Osteoblast (primary cell): ENCODE measurements around the gene DSC1. TPM values are rescaled to one million over a fixed set of nuclear protein-coding genes. Genes with fewer than 3 reads are reported as not detected.

Experiments
- DNase-seq: peaks from one replicate; pipeline ENCODE4 v3.0.0; 2011; ENCODE audit warnings: low spot score, mixed read lengths; ENCODE audit not compliant: insufficient read length; ENCODE audit errors: missing footprints
- H2AFZ ChIP-seq: 2 replicates; pipeline ENCODE4 v1.6.0; 2011; ENCODE audit warnings: mild to moderate bottlenecking, low read length
- H3K27ac ChIP-seq: 2 replicates; pipeline ENCODE4 v1.5.1; 2011; ENCODE audit warnings: mild to moderate bottlenecking, low read depth, low read length, moderate library complexity
- H3K27me3 ChIP-seq: 2 replicates; pipeline ENCODE4 v1.6.0; 2012; ENCODE audit warnings: mild to moderate bottlenecking, control low read depth, inconsistent platforms, low read length, moderate library complexity; ENCODE audit not compliant: insufficient read depth
- H3K36me3 ChIP-seq: 2 replicates; pipeline ENCODE4 v1.5.1; 2011; ENCODE audit warnings: mild to moderate bottlenecking, low read length, control low read depth, moderate library complexity; ENCODE audit not compliant: insufficient read depth
- H3K4me1 ChIP-seq: 2 replicates; pipeline ENCODE4 v1.5.1; 2011; ENCODE audit warnings: mild to moderate bottlenecking, low read length, control low read depth, moderate library complexity; ENCODE audit not compliant: insufficient read depth
- H3K4me2 ChIP-seq: 2 replicates; pipeline ENCODE4 v1.6.0; 2011; ENCODE audit warnings: mild to moderate bottlenecking, low read length; ENCODE audit not compliant: insufficient read depth
- H3K4me3 ChIP-seq: fragments of 200-600 bp; sonication (generic); 3 replicates; pipeline ENCODE4 v1.5.1; 2012; ENCODE audit warnings: mild to moderate bottlenecking, low read length, inconsistent platforms; ENCODE audit not compliant: insufficient read depth
- H3K79me2 ChIP-seq: 2 replicates; pipeline ENCODE4 v1.6.0; 2012; ENCODE audit warnings: mild to moderate bottlenecking, low read length, control low read depth, inconsistent platforms; ENCODE audit not compliant: insufficient read depth
- H3K9me3 ChIP-seq: 2 replicates; pipeline ENCODE4 v1.5.1; 2011; ENCODE audit warnings: low read depth, low read length, control low read depth
- H4K20me1 ChIP-seq: 2 replicates; pipeline ENCODE4 v1.6.0; 2012; ENCODE audit warnings: mild to moderate bottlenecking, low read length, control low read depth; ENCODE audit not compliant: insufficient read depth
- total RNA-seq: library from RNA; depleted of rRNA; stranded (reverse); fragments of >200 nt; gene quantifications from 2 replicates; pipeline ENCODE4 v1.2.3, GENCODE V29; 2012
- TF ChIP-seq, protein P1 (sequence below): IDR thresholded peaks from 2 replicates; pipeline ENCODE4 v1.5.1; 2011; ENCODE audit warnings: mild to moderate bottlenecking, low read depth, low read length, moderate library complexity; ENCODE audit errors: extremely low read depth

Gene DSC1
- total RNA-seq, 1 donor, result not detected

DNA sequence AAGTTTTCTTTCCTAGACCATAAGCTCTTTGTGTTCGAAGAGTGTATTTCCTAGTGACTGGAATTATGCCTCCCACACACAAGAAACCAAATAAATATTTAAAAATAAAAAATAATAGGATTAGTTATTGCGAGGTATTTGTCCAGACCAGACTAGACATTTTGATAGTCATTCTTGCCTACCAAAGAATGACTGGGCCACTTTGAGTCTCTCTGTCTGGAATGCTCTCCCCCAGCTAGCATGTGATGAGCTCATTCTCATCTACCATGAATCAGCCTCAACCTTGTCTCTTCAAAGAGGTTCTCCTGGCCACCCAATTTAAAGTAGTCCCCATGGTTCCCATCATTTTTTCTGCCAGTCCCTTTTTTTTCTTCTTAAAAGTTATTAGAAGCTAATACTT lies 13.9 kb upstream of the DSC1 start:
- Histone ChIP-seq H3K27me3 (no peaks in the 10 kb centered on the region), H3K27ac (no peak overlapping the region), H2AFZ (no peak overlapping the region), H3K36me3 (no peaks in the 10 kb centered on the region), H3K9me3 (no peaks in the 10 kb centered on the region), H4K20me1 (no peaks in the 10 kb centered on the region), H3K4me1 (no peaks in the 10 kb centered on the region), H3K4me2 (no peak overlapping the region), H3K4me3 (no peak overlapping the region), H3K79me2 (no peaks in the 10 kb centered on the region)
- no peak for DNase-seq
- TF ChIP-seq, protein P1, sequence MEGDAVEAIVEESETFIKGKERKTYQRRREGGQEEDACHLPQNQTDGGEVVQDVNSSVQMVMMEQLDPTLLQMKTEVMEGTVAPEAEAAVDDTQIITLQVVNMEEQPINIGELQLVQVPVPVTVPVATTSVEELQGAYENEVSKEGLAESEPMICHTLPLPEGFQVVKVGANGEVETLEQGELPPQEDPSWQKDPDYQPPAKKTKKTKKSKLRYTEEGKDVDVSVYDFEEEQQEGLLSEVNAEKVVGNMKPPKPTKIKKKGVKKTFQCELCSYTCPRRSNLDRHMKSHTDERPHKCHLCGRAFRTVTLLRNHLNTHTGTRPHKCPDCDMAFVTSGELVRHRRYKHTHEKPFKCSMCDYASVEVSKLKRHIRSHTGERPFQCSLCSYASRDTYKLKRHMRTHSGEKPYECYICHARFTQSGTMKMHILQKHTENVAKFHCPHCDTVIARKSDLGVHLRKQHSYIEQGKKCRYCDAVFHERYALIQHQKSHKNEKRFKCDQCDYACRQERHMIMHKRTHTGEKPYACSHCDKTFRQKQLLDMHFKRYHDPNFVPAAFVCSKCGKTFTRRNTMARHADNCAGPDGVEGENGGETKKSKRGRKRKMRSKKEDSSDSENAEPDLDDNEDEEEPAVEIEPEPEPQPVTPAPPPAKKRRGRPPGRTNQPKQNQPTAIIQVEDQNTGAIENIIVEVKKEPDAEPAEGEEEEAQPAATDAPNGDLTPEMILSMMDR, result no peak

DNA sequence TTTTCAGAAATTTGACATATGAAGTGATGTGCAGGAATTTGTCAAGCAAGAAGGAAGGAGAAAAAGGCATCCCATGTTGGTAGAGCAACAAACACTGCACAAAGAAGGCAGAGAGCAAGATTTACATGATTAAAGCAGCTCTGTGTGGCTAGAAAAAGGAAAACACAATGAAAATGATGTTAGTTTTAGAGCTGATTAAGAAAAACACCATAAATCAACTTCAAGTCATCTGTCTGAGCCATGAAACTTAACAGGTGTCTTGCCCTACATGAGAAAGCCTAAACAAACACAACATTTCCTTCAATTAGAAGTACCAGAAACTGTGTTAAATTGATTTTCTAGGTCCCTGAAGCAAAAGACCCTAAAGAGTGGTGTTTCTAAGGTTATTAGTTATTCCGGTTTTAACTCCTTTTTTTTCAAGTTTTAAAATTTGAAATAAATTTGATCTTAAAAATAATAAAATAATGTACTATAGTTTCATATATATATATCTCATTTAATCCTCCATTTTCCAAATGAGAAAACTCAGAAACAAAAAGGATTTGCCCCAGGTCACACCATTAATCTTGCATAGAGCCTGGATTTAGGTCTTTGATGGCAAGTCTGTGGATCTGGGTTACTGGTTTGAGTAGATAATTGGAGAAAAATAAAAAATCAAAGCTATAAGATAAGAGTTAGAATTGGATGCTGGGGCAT lies 8.6 kb upstream of the DSC1 start:
- Histone ChIP-seq H3K4me3 (no peak overlapping the region), H2AFZ (no peak overlapping the region), H3K9me3 (no peaks in the 10 kb centered on the region), H3K4me2 (no peak overlapping the region), H3K4me1 (no peaks in the 10 kb centered on the region), H3K36me3 (no peaks in the 10 kb centered on the region), H3K27ac (no peak overlapping the region), H3K27me3 (no peaks in the 10 kb centered on the region), H3K79me2 (no peaks in the 10 kb centered on the region), H4K20me1 (no peaks in the 10 kb centered on the region)
- no peak for DNase-seq
- TF ChIP-seq, protein P1, result no peak

DNA sequence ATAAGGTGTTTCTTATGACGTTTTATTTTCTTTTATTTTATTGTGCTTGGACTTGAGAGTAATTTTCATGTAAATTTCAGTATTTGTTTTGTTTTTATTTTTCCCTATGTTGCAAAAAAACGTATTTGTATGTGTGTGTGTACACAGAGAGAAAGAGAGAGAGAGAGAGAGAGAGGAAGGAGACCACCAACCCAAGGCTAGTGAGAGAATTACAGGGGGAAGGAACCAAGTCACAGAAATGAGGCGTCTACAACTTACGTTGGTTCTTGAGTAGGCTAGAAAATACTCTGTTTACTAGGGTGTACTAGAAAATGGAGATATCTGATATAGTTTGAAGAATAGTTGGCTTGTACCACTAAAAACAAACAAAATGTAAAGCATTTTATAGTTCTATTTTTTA lies 7.7 kb upstream of the DSC1 start:
- DNase-seq, result no peak
- Histone ChIP-seq H3K9me3 (no peaks in the 10 kb centered on the region), H3K4me2 (no peak overlapping the region), H3K36me3 (no peaks in the 10 kb centered on the region), H2AFZ (no peak overlapping the region), H4K20me1 (no peaks in the 10 kb centered on the region), H3K4me1 (no peaks in the 10 kb centered on the region), H3K27me3 (no peaks in the 10 kb centered on the region), H3K4me3 (no peak overlapping the region), H3K27ac (no peak overlapping the region), H3K79me2 (no peaks in the 10 kb centered on the region)
- TF ChIP-seq, protein P1, result no peak

DNA sequence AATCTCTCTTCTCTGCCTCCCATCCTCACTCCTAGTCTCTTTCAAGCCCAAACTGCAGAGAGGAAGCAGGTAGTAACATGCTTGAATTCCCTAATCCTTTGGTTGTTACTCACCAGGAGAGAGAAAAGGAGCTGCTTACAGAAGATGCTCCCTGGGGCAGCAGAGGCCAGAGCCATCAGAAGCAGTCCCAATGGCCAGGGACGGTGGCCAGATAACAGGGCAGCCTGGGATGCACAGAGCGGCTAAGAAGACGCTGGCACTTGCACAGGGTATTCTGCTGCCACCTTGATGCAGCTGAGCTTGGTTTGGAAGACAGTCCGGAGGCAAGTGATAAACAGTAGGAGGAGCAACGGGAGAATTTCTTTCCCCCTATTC lies 250 bp downstream of the DSC1 start:
- Histone ChIP-seq H3K27me3 (no peaks in the 10 kb centered on the region), H3K4me1 (no peaks in the 10 kb centered on the region), H3K4me3 (no peak overlapping the region), H3K36me3 (no peaks in the 10 kb centered on the region), H3K9me3 (no peaks in the 10 kb centered on the region), H3K27ac (no peak overlapping the region), H2AFZ (no peak overlapping the region), H3K4me2 (no peak overlapping the region), H3K79me2 (no peaks in the 10 kb centered on the region), H4K20me1 (no peaks in the 10 kb centered on the region)
- DNase-seq, result no peak
- TF ChIP-seq, protein P1, result no peak
